SW 1271 (cell line): ENCODE measurements around the gene UTP20.

Experiments
- DNase-seq, 2 experiments: peaks; one replicate each; lab custom pipeline; 2025; lab: John Stamatoyannopoulos, UW

Gene UTP20

DNA sequence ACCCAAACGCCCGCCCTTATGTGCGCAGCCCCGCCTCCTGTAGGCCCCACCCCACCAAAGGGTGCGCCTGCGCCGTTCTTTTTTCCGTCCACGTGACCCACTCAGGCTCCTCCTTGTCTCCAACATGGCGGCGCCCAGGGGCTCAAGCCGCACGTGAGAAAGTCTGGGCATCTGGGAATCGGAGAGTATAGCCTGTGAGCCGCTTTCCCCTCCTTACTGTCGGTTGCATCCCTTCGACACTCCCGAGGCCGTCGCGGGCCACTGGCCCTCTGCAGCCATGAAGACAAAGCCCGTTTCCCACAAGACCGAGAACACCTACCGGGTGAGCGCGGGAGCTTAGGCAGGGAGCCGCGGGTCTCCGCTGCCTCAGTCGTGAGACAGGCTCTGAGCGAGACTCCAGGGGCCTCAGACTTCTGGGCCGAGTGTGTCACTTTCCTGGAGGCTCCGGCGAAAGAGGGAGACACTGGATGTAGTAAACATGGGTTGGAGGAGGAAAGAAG, at the start of gene UTP20:
UTP20 (plus strand) TSS at position 100 of the 500 bp plus-strand sequence; CDS start at position 278, 178 bp downstream.
- DNase-seq = peak; percentile 11 to 69

DNA sequence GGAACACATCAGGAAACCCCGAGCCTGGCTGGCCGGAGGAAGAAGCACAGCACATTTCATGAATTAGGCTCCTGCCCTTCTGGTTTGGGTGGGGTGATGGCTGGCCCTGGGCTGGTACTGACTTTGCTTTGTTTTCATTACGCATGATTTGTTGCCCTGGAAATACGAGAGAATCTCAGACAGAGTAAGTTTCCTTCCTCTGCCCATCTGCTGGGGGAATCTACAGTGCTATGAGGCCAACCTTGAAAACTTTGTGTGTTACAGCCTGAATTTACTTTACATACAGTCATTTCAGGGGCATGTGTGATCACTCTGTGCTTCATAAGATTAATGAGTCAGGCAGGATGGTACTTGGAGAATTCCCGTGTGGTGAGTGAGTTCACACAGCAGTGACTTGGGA, 49.4 kb upstream of the UTP20 start:
- no peak for DNase-seq

DNA sequence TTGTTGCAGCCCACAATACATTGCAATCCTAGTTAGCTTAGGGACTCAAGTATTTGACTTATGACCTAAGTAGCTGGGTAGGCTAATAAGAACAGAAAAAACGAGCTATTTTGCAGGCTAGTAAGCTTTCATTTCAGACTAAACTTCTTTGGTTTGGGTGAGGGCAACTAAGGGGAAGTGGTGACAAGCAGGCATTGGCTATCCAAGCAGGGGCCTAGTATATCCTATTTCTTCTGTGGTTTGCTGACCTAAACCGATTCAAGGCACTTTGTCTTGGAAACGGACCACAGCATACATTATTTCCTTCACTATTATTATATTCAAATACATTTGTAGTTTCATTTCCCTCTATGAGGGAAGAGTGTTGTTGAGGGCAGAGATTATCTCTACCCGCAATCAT, 48.3 kb upstream of the UTP20 start:
- no peak for DNase-seq

DNA sequence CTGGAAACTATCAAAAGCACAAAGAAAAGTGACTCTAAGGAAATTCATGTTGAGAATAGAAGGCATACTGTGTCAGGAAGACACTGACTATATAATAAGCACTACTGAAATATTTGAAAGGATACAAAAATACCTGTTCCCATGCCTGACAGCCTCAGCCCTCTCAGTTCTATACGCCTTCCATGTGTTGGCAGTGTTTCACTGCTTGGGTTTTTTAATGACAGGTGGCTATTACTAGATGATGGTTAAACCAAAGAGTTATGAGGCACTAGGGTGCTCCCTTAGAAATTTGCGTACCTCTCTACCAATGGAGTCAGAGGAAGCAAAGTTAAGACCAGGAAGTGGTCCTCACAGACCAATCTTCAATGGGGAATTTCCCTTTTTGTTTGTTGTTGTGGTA, 44.2 kb upstream of the UTP20 start:
- DNase-seq = no peak

DNA sequence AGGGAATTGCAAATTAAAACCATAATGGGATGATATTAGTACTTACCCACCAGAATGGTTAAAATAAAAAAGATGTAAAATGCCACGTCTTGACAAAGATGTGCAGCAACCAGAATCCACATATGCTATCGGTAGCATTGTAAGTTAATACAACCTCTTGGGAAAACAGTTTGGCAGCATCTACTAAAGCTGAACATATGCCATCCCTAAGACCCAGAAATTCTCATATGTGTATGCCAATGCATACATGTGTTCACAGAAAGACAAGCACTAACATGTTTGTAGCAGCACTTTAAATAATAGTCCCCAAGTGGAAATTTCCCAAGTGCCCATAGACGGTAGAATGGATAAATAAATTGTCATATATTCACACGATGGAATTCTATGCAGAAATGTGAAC, 41.6 kb upstream of the UTP20 start:
- no peak for DNase-seq

DNA sequence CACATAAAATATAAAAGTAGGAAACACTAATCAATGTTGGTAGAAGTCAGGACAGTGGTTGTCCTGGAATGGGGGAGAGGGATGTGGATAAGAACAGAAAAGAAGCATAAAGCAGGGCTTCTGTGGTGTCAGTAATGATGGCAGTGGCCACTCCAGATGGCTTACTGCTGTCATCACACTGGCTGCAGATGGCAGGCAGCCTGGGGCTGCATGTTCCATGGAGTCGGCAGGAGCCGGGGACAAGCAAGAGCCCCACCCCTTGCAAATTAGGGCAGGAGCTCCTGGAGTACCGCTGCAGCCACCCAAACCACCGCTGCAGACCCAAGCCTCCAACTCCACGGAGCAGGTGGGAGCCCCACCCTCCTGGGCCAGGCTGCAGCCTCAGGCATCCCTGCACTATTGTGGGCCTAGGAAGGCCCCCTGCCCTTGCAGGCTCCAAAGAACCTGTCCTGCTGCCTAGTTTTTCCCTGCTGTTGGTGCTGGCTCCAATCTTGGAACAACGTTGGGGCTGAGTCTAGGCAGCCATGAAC, 41.0 kb upstream of the UTP20 start:
- no peak for DNase-seq

DNA sequence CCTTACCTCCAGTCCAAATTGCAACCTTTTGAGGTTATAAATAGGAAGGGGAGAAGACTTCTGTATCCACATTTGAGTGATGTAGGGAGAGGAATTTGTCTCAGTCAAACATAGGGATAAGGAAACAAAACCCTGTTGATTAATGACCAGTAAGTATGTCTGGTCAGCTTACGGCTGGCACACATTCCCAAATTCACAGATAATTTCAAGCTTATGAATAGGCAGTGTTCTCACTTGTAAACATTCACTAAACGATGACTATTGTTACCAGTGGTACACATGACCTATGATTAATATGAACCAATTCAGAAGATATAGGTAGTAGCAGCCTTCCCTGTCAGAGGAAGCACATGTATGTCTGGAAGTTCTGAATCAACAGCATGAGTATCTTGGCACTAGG, 36.8 kb upstream of the UTP20 start:
- no peak for DNase-seq

DNA sequence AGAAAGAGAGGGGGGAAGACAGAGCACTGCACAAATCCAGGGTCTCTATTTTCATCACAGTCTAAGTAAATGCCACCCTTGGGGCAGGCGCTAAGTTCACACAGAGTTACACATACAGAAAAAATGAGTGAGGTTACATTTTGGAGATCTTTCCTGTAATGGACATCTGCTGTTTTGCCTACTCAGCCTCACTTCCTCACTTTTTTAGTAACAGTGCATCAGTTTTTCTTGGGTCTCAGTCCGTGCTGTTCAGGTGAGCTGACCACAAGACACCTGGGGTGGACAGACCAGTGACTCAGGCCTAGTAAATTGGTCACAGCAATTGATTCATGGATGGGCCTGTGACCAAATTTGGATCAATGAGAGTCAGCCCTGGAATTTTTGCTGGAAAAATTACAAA, 36.3 kb upstream of the UTP20 start:
- no peak for DNase-seq

DNA sequence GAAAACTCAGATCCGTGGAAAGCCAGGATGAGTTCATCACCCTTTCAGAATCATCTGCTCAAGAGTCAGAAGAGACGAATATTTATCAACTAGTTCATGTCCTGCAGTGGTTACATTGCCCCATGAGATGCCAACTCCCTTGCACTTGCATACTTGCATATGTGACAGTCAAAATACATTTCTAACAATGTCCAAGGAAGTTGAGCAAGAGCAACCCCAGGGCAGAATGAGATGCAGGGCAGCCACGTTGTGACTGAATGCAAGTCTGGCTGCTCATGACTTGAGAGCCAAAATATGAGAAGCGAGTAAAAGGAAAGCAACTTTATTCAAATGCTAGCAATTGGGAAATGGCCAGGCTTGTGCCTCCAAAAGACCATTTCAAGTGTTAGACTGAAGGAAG, 23.6 kb upstream of the UTP20 start:
- DNase-seq = no peak

DNA sequence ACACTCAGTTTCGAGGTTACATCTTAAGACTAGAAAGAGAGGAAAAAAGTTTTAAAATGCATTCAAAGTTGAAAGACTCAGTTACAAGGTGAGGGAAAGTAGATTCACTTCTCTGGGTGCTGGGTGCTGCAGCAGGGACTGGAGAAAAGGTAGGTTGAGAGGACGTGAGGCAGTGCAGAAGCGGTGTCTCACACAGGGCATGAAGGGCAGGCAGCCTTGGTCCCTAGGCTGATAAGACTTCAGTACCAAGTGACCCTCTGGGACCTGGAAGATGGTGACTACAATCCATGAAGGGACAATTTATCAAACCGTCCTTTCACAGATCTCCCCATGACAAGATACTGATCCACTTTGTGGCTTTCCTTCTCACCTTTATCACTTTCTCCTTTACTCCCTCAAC, 22.5 kb upstream of the UTP20 start:
- no peak for DNase-seq

DNA sequence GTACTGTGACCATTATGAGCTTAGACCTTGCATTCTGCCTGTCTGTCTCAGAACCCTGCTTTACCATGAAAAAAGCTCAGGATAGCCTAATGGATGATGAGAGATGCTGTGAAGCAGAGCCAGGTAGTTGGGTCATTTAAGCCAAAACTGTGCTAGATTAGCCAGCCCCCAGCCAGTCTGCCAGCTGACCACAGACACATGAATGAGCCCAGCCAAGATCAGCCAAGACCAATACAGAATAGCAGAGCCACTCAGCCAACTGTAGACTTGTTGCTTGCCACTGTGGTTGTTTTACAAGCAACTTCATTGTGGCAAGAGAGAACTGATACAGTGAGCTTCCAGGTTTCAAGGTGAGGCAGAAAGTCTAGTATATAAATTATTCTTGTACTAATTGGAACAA, 12.8 kb upstream of the UTP20 start:
- DNase-seq = no peak

DNA sequence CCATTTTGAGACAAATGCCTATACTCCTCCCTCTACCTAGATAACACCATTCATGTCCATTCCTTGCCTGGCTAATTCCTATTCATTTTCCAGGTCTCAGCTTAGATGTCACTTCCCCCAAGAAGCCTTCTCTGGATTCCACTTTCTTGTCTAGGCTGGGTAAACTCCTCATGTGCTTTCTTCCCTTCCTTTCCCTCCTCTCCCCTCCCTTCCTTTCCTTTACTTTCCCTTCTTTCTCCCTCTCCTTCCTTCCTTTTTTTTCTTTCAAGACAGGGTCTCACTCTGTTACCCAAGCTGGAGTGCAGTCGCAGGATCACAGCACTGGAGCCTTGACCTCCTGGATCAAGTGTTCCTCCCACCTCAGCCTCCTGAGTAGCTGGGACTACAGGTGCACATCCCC, 3.5 kb upstream of the UTP20 start:
- no peak for DNase-seq

DNA sequence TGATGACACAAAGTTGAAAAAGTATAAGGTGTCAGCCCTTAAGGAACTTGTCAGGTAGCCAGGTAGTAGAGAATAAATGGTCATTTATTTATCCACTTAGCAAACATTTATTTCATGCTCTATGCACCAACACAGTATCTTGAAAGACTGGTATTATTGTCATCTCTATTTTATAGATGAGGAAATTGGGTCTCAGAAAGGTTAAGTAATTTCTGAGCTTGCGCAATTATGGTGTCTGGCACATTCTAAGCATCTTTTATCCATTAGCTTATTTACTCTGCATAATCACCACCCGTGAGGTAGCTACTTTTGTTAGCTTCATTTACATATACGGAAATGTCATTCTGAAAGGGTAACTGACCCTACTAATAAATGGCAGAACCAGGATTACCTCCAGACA, 2.5 kb upstream of the UTP20 start:
- DNase-seq = no peak

DNA sequence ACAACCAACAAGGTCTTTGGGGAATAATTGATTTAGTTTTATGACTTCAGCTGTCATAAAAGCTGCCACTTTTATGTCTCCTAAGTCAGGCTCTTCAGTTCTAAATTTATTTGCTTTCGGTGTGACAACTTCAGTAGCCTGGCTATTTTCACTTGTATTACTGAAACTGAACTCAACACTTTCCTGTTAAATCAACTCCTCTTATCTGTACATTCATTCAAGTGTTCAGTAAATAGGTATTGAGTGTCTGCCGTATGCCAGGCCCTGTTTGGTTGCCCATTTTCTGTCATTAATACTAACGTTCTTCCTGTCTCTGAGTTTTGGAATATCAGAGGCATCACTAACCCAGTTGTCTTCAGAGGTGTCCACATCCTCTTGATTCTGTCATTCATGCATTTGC, 7.5 kb downstream of the UTP20 start:
- DNase-seq = no peak

DNA sequence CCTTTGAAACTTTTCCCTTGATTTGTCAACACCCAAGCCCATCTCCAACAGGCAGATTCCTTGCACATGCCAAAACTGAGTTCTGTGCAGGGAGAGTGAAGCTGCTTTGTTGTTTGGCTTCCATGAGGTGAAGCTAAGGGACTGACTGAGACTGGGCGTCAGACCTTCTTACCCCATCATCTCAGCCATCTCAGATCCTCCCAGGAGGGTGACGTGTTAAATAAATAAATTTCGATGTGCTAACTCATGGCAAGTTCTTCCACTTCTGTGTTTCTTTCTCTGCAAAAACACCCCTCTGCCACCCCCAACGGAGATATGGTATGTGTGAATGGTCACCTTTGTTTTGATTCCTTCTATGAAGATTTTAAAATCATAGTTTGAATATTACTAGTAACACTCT, 17.8 kb downstream of the UTP20 start:
- DNase-seq = no peak

DNA sequence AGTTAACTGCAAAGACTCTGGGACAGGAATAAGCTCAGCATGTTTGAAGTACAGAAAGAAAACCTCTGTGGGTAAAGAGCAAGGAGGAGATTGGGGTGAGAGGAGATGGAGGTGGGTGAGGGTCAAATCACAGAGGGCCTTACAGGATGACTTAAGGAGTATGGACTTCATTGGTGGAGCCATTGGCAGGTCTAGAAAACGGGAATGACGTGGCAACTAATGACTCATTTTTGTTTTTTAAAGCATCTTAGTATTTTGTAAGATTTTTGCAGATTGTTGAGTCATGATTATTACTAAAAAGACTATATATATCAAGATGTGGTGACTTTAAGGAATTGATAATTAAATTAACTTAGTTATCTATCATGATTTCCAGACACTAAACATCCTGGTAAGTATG, 18.5 kb downstream of the UTP20 start:
- no peak for DNase-seq

DNA sequence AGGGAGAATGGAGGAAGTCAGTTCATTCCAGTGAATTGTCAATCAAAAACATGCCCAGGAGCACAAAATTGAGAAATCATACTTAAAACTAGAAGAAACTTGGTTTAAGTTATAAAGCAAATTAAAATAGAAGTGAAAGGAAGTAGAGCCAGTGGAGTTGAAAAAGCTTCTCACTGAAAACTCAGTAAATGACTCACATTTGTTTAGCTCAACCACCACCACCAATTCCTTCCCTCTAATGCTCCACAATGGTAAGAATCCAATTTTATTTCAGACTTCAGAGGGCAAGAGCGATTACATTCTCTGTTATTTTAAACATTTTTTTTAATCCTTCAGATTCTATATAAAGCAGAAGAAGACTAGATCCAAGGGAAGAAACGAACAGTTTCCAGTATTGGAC, 19.4 kb downstream of the UTP20 start:
- DNase-seq = no peak

DNA sequence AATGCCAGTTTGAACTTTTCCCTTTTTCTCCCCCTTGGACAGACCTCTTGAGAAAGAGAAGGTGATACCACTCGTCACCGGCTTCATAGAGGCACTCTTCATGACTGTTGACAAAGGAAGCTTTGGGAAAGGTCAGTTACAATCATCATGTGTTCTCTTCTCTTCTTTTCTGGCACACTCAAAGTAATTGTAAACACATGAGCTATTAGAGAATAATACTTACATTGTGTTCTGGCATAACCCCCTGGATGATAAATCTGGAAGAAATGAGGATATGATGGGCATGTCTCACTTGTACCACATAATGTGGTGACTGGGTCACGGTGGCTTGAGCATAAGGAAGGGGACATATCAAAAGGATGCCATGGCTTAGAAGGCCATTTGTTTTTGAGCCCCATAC, 20.0 kb downstream of the UTP20 start:
- DNase-seq = no peak

DNA sequence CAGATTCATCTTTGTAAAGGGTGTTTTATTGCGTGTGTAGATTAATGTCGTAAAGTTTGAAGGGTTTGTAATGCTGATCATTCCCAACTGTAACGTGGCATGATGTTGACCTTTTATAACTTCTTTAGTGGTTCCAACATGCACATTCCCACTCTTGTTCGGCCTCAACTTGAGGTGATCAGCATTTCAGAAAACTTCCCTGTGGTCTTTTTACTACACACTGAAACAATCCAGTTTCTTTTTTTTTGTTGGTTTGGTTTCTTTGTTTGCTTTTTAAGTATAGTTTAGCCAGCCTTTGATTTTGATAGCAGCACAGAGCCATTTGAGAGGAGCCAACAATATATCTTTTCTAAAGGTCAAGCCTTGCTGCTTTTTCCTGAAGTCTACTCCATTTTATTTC, 22.8 kb downstream of the UTP20 start:
- DNase-seq = no peak

DNA sequence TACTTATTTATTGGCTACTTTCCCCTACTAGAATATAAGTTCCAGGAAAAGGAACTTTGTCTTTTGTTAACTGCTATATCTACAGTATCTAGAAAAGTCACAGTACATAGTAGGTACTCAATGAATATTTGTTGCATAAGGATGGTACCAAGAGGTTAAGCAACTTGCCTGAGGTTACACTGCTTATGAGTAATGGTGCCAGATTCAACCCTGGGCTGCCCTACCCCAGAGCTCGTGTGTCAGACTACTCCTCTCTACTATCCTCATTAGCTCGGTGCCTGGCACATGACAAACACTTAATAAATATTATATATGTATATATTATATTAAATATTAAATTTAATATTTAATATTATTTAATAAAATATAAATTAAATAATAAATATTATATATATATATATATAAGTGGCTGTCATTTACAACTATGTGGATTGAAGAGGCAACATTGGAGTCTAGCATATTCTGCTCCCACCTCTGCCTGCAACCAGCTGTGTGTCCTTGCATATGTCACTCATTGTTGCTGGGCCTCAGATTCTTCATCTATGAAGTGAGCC, 25.4 kb downstream of the UTP20 start:
- no peak for DNase-seq

DNA sequence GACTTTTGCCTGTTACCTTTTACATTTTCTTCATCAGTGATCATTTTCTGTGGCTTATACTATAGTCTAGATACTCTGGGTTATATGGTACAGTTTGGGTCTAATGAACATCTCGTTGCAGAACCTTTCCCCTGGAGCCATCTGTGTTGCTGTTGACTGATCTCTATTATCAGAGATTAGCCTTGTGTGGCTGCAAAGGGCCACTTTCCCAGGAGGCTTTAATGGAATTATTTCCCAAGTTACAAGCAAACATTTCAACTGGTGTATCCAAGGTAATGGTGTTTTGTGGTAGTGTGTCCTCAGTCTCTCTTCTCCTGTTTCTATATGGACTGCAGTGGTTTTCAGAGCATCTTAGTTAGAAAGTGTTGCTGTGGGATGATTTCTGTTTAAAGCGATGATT, 25.9 kb downstream of the UTP20 start:
- DNase-seq = no peak

DNA sequence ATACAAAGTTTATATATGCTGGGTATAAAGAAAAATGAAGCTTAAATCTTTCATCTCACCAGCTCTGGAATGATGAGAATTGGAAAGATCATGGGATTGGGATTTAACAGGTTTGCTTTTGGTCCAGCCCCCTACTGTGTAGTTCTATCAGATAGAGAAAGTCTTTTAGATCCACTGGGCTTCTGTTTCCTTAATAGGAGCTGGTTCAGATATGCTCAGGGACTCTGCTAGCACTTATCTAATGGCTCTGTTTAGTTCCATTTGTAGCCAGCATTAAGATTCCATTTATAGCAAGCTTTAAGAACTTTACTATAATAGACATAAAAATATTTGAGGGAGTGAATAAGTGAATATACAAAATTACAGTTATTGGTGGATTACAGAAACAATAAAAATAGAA, 42.6 kb downstream of the UTP20 start:
- DNase-seq = no peak

DNA sequence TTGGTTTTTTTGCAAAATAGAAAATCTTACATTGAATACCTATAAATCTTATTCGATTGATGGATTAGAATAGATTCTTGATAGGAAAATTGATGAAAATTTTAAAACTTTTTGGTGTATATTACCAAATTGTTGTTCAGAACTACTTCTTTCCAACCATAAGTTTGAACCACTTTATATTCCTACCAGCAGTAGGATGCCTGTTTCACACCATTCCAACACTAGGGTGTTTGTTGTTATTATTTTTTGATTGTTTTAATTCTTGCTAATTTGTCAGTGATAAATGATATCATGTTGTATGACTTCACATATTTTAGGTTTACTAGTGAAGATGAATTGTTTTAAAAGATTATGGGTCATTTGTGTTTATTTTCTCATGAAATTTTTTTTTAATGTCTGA, 43.4 kb downstream of the UTP20 start:
- DNase-seq = no peak

DNA sequence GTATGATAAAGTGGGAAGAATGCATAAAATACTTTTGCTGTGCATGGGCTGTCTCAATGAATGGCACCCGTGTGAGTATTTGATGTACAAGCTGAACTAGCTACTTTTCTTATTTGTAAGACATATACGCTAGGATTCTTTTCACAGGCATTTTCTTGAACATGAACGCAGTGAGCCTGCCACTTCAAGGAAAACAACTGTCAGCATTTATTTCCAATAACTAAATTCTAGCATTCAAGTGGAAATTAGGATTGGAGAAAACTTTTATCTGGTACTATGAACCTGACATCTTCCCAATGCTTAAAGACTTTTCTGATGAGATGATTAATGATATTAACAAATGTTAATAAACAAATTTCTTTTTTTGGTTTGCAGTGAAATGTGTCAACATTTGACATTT, 45.7 kb downstream of the UTP20 start:
- DNase-seq = no peak

DNA sequence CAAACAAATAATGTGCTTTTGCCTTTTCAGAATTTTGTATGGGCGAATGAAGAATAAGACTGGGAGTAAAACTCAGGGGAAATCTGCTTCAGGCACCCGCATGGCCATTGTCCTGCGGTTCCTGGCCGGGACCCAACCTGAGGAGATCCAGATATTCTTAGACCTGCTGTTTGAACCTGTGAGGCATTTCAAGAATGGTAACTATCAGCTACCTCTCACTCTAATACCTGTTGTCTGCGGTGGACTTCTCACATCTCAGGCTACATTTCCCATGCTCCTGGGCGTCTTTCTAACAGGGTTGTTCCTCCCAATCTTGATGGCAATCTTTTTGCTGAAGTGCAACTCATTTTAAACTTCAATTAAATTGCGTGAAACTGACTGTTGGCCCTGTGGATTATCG, 47.1 kb downstream of the UTP20 start:
- DNase-seq = no peak
